ENCODE data around the gene SAMD1. TPM values are rescaled to one million over a fixed set of nuclear protein-coding genes. Genes with fewer than 3 reads are reported as not detected.

The SAMD1 gene
- total RNA-seq, 1 experiment from 2014 or later: 12.9 TPM

GRCh38 chr19:14059093-14059480 is 31.5 kb downstream of the SAMD1 start:
- ChIA-PET CTCF (interaction anchor here (0.6 to 2.5 kb wide), 16 partner anchors 10 to 326 kb away, joined by 3 to 24 read pairs (median 5); partner anchors contain the start of gene MISP3), POLR2A (no interaction called here)
- H3K9me3 Mint-ChIP-seq (ENCODE audit: unreplicated experiment): no peaks in the 10 kb centered on the region
- peaks cover 23% of the 10 kb centered on the region for H3K27me3 Mint-ChIP-seq (ENCODE audit: insufficient read depth, unreplicated experiment)
- peaks cover 13% of the 10 kb centered on the region for H3K4me1 Mint-ChIP-seq (ENCODE audit: insufficient read depth, unreplicated experiment)
- no peak for DNase-seq (ENCODE audit: unreplicated experiment)
- H3K36me3 Mint-ChIP-seq (ENCODE audit: insufficient read depth, unreplicated experiment): peaks cover 4% of the 10 kb centered on the region
- no peak overlapping the region for H3K27ac Mint-ChIP-seq (ENCODE audit: low read depth, unreplicated experiment)
- BruUV-seq (replicated peaks): no TSS peak
- TF ChIP-seq, protein P1, sequence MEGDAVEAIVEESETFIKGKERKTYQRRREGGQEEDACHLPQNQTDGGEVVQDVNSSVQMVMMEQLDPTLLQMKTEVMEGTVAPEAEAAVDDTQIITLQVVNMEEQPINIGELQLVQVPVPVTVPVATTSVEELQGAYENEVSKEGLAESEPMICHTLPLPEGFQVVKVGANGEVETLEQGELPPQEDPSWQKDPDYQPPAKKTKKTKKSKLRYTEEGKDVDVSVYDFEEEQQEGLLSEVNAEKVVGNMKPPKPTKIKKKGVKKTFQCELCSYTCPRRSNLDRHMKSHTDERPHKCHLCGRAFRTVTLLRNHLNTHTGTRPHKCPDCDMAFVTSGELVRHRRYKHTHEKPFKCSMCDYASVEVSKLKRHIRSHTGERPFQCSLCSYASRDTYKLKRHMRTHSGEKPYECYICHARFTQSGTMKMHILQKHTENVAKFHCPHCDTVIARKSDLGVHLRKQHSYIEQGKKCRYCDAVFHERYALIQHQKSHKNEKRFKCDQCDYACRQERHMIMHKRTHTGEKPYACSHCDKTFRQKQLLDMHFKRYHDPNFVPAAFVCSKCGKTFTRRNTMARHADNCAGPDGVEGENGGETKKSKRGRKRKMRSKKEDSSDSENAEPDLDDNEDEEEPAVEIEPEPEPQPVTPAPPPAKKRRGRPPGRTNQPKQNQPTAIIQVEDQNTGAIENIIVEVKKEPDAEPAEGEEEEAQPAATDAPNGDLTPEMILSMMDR (IDR thresholded peaks at IDR 0.05; ENCODE audit: unreplicated experiment): peak; percentile 61
- no peak overlapping the region for H3K4me3 Mint-ChIP-seq (ENCODE audit: unreplicated experiment)
- intact Hi-C loops (cut with micrococcal nuclease): no loop called here

DNA sequence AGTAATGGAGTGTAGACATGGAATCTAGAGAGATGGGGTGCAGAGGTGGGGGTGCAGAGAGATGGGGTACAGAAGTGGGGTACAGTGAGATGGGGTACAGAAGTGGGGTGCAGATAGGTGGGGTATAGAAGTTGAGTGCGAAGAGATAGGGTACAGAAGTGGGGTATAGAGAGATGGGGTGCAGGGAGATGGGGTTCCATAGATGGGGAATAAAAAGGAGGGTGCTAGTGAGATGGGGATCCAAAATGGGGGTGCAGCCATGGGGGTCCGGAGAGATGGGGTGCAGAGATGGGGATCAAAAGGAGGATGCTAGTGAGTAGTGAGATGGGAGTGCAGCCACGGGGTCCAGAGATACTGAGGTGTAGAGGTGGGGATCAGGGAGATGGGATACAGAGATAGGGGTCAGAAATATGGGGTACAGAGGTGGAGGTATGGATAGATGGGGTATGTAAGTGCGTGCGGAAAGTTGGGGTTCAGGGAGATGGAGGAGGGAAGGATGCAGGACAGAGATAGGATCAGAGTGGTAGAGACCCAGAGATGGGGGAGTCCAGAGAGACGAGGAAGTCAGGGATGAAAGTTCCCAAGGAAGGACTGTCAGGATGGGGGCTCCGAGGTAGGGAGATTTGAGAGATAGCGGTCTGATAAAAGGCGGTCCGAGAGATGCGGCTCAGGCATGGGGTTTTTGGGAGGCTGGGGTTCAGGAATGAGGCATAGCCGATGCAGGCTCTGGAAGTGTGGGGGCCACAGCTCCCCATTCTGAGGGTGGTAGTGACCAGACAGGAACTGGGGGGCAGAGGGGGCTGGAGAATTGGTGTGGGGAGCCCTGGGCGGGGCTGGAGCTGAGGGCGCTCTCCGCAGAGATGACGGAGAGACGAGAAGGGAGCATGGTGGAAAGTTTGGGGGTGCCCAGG is 32.1 kb downstream of the SAMD1 start:
- POLR2A ChIA-PET: no interaction called here
- CTCF ChIA-PET: interaction anchor here (0.6 to 2.5 kb wide), 17 partner anchors 9 to 304 kb away, joined by 3 to 24 read pairs (median 4); partner anchors contain the start of gene MISP3
- H3K4me3 Mint-ChIP-seq (ENCODE audit: unreplicated experiment): no peak overlapping the region
- intact Hi-C loops (cut with micrococcal nuclease): no loop called here
- no TSS peak for BruUV-seq (replicated peaks)
- H3K27ac Mint-ChIP-seq (ENCODE audit: low read depth, unreplicated experiment): no peak overlapping the region
- peaks cover 23% of the 10 kb centered on the region for H3K27me3 Mint-ChIP-seq (ENCODE audit: insufficient read depth, unreplicated experiment)
- TF ChIP-seq, protein P1 (IDR thresholded peaks at IDR 0.05; ENCODE audit: unreplicated experiment): no peak
- peaks cover 13% of the 10 kb centered on the region for H3K4me1 Mint-ChIP-seq (ENCODE audit: insufficient read depth, unreplicated experiment)
- H3K36me3 Mint-ChIP-seq (ENCODE audit: insufficient read depth, unreplicated experiment): peaks cover 4% of the 10 kb centered on the region
- no peaks in the 10 kb centered on the region for H3K9me3 Mint-ChIP-seq (ENCODE audit: unreplicated experiment)
- DNase-seq (ENCODE audit: unreplicated experiment): no peak

DNA sequence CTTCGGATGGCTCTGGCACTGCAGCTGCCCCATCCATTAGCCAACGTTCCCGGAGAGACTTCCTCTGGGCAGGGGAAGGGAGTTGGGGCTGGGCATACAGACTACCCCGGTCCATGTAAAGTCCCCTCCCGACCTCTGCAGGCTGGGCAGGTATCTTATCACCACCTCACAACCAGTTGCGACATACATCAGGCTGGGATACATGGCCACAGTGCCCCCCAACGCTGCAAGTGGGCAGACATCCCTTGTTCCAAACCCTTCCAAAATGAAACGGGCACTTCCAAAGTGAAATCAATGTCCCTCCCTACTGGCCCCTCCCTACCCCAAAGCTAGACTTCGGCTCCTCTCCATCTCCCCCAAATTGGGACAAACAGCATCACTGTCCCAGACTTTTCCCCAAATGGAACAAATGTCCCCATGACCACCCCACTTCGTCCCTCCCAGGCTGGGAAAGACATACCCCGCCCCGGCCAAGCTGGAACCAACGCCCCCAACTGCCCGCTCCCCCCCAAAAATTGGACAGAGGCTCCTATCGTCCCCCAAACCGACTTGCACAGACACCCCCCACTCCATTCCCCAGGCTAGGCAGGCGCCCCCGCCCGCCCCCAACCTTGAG is 33.7 kb downstream of the SAMD1 start:
- Mint-ChIP-seq H3K9me3 (ENCODE audit: unreplicated experiment) (no peaks in the 10 kb centered on the region), H3K4me3 (ENCODE audit: unreplicated experiment) (no peak overlapping the region), H3K27ac (ENCODE audit: low read depth, unreplicated experiment) (no peak overlapping the region), H3K27me3 (ENCODE audit: insufficient read depth, unreplicated experiment) (peaks cover 23% of the 10 kb centered on the region), H3K4me1 (ENCODE audit: insufficient read depth, unreplicated experiment) (peaks cover 13% of the 10 kb centered on the region), H3K36me3 (ENCODE audit: insufficient read depth, unreplicated experiment) (peaks cover 4% of the 10 kb centered on the region)
- TF ChIP-seq, protein P1 (IDR thresholded peaks at IDR 0.05; ENCODE audit: unreplicated experiment): no peak
- CTCF ChIA-PET: interaction anchor here (0.6 to 1.9 kb wide), 6 partner anchors 8 to 188 kb away, joined by 3 to 9 read pairs (median 3); partner anchors contain the start of gene MISP3
- BruUV-seq (replicated peaks): no TSS peak
- no peak for DNase-seq (ENCODE audit: unreplicated experiment)
- POLR2A ChIA-PET: no interaction called here
- intact Hi-C loops (cut with micrococcal nuclease): no loop called here

GRCh38 chr19:14056069-14056666 is 34.4 kb downstream of the SAMD1 start:
- ChIA-PET CTCF (interaction anchor here (0.6 to 1.9 kb wide), 2 partner anchors 17 to 187 kb away, joined by 3 to 9 read pairs; partner anchors contain the start of gene MISP3), POLR2A (no interaction called here)
- H3K9me3 Mint-ChIP-seq (ENCODE audit: unreplicated experiment): no peaks in the 10 kb centered on the region
- peaks cover 23% of the 10 kb centered on the region for H3K27me3 Mint-ChIP-seq (ENCODE audit: insufficient read depth, unreplicated experiment)
- H3K36me3 Mint-ChIP-seq (ENCODE audit: insufficient read depth, unreplicated experiment): peaks cover 4% of the 10 kb centered on the region
- intact Hi-C loops (cut with micrococcal nuclease): no loop called here
- TF ChIP-seq, protein P1 (IDR thresholded peaks at IDR 0.05; ENCODE audit: unreplicated experiment): no peak
- no peak overlapping the region for H3K27ac Mint-ChIP-seq (ENCODE audit: low read depth, unreplicated experiment)
- no TSS peak for BruUV-seq (replicated peaks)
- no peak for DNase-seq (ENCODE audit: unreplicated experiment)
- no peak overlapping the region for H3K4me3 Mint-ChIP-seq (ENCODE audit: unreplicated experiment)
- H3K4me1 Mint-ChIP-seq (ENCODE audit: insufficient read depth, unreplicated experiment): peaks cover 13% of the 10 kb centered on the region

All from MCF 10A (cell line).